GM21576 (cell line): ENCODE data around the gene ADCY3.

Experiments
- ATAC-seq: cut with Tn5 transposase; IDR thresholded peaks from one replicate; pipeline ENCODE4 v1.9.1; 2021; ENCODE audit warnings: mild to moderate bottlenecking, moderate library complexity; ENCODE audit not compliant: unreplicated experiment

ADCY3 gene

GRCh38 chr2:24926220-24926601 is 6.2 kb upstream of the ADCY3 start:
- no peak for ATAC-seq

- ATAC-seq, result no peak
These were observed 5.8 kb upstream of the ADCY3 start for GRCh38 chr2:24925815-24926214.

GRCh38 chr2:24924732-24925131 is 4.7 kb upstream of the ADCY3 start:
- ATAC-seq, result no peak

GRCh38 chr2:24924266-24924665 is 4.2 kb upstream of the ADCY3 start:
- ATAC-seq, result no peak

- ATAC-seq, result no peak
These were observed 3.1 kb upstream of the ADCY3 start for GRCh38 chr2:24923106-24923505.

- ATAC-seq, result no peak
These were observed 2.5 kb upstream of the ADCY3 start for GRCh38 chr2:24922556-24922955.

GRCh38 chr2:24920809-24921441 is 888 bp upstream of the ADCY3 start:
- ATAC-seq, result no peak

GRCh38 chr2:24919506-24920097 is 435 bp downstream of the ADCY3 start:
- peak; percentile 3 for ATAC-seq

- peak; percentile 11 for ATAC-seq
These were observed 966 bp downstream of the ADCY3 start for GRCh38 chr2:24919037-24919505.

GRCh38 chr2:24918326-24919036 is 1.6 kb downstream of the ADCY3 start:
- ATAC-seq, result no peak

- no peak for ATAC-seq
These were observed 2.2 kb downstream of the ADCY3 start for GRCh38 chr2:24917731-24918325.

- no peak for ATAC-seq
These were observed 3.0 kb downstream of the ADCY3 start for GRCh38 chr2:24917086-24917485.

- no peak for ATAC-seq
These were observed 4.2 kb downstream of the ADCY3 start for GRCh38 chr2:24915796-24916195.

GRCh38 chr2:24915175-24915574 is 4.9 kb downstream of the ADCY3 start:
- no peak for ATAC-seq

GRCh38 chr2:24914713-24915112 is 5.3 kb downstream of the ADCY3 start:
- no peak for ATAC-seq

- ATAC-seq, result no peak
These were observed 6.1 kb downstream of the ADCY3 start for GRCh38 chr2:24913911-24914310.

- no peak for ATAC-seq
These were observed 7.1 kb downstream of the ADCY3 start for GRCh38 chr2:24912986-24913385.

- no peak for ATAC-seq
These were observed 7.5 kb downstream of the ADCY3 start for GRCh38 chr2:24912523-24912922.

- no peak for ATAC-seq
These were observed 9.8 kb downstream of the ADCY3 start for GRCh38 chr2:24910245-24910644.

GRCh38 chr2:24909555-24910177 is 10.4 kb downstream of the ADCY3 start:
- ATAC-seq, result no peak

- ATAC-seq, result no peak
These were observed 11.6 kb downstream of the ADCY3 start for GRCh38 chr2:24908461-24908901.
